ENCODE data around the gene PLA2G2F. TPM values are rescaled to one million over a fixed set of nuclear protein-coding genes. Genes with fewer than 3 reads are reported as not detected.

Gene PLA2G2F
- total RNA-seq, 1 experiment from 2014 or later: not detected

- Histone ChIP-seq H3K4me3 (ENCODE audit: low read depth in 2 of 2, low read length in 2 of 2) (no peak overlapping the region), H3K36me3 (ENCODE audit: control insufficient read depth, insufficient read depth, low read length) (no peaks in the 10 kb centered on the region), H3K27me3 (ENCODE audit: control insufficient read depth, insufficient read depth, low read length) (peaks cover 13% of the 10 kb centered on the region), H3K27ac (ENCODE audit: low read length) (no peak overlapping the region), H3K4me1 (ENCODE audit: control insufficient read depth, insufficient read depth, low read length) (no peaks in the 10 kb centered on the region), H3K9me3 (ENCODE audit: control insufficient read depth, insufficient read depth, low read depth, low read length) (no peaks in the 10 kb centered on the region)
- in situ Hi-C loops (cut with HindIII; ENCODE audit: low pct_unique_long_range_greater_than_20kb, low sequenced_read_pairs): no loop called here
- ATAC-seq (no peak), DNase-seq (ENCODE audit: low read depth, low spot score) (no peak)
- BruUV-seq (replicated peaks): no TSS peak
- TF ChIP-seq REST (IDR thresholded peaks at IDR 0.05; ENCODE audit: insufficient read depth in 1 of 2, low read depth in 2 of 2, low read length in 1 of 2): no peak
- TF ChIP-seq POLR2AphosphoS5 (IDR thresholded peaks at IDR 0.05; ENCODE audit: low read depth, low read length): no peak
- POLR2A ChIA-PET: no interaction called here
- intact Hi-C loops (cut with micrococcal nuclease; ENCODE audit: unreplicated experiment): loop anchor here (5.0 kb wide), 1 partner anchor 283 kb away; no protein-coding TSS in a partner anchor
- CTCF ChIA-PET: no interaction called here
Observed at GRCh38 chr1:20199840-20200239, 60.7 kb downstream of the PLA2G2F start.

Other genes with a start within 250 kb of the PLA2G2F start
- gene PLA2G2E, start 215.7 kb upstream of the PLA2G2F start, total RNA-seq (2021; ENCODE audit: unreplicated experiment): not detected
- gene PLA2G2A, start 159.7 kb upstream of the PLA2G2F start, total RNA-seq (2021; ENCODE audit: unreplicated experiment): not detected
- gene PLA2G5, start 69.1 kb upstream of the PLA2G2F start, total RNA-seq (2021; ENCODE audit: unreplicated experiment): not detected
- not detected for gene PLA2G2D, start 19.8 kb upstream of the PLA2G2F start, total RNA-seq (2021; ENCODE audit: unreplicated experiment)
- 0.05 TPM for gene UBXN10, start 46.8 kb downstream of the PLA2G2F start, total RNA-seq (2021; ENCODE audit: unreplicated experiment)
- not detected for gene PLA2G2C, start 47.2 kb downstream of the PLA2G2F start, total RNA-seq (2021; ENCODE audit: unreplicated experiment)
- not detected for gene VWA5B1, start 151.6 kb downstream of the PLA2G2F start, total RNA-seq (2021; ENCODE audit: unreplicated experiment)